Lower lobe of right lung (tissue), 2 donors: Measurements from ENCODE around the gene SAG. TPM values are rescaled to one million over a fixed set of nuclear protein-coding genes. Genes with fewer than 3 reads are reported as not detected.

Experiments used
- ATAC-seq, 2 donors: fragments of 200-7000 bp; cut with Tn5 transposase; one replicate each; pipeline ENCODE4 v1.9.1; 2020 to 2022; ENCODE audit warnings: mild to moderate bottlenecking in 2 of 2, moderate library complexity in 2 of 2
- DNase-seq: peaks from one replicate; pipeline ENCODE4 v3.0.0-alpha.2; 2020
- H3K27ac ChIP-seq: fragments of 200-600 bp; one replicate; pipeline ENCODE4 v1.8.0; 2022
- H3K27me3 ChIP-seq: fragments of 200-600 bp; one replicate; pipeline ENCODE4 v1.8.0; 2022; ENCODE audit warnings: low read depth
- H3K36me3 ChIP-seq: fragments of 200-600 bp; one replicate; pipeline ENCODE4 v1.8.0; 2022; ENCODE audit warnings: mild to moderate bottlenecking
- H3K4me1 ChIP-seq: fragments of 200-600 bp; one replicate; pipeline ENCODE4 v1.8.0; 2022
- H3K4me3 ChIP-seq: fragments of 200-600 bp; one replicate; pipeline ENCODE4 v1.8.0; 2022; ENCODE audit warnings: mild to moderate bottlenecking
- H3K9me3 ChIP-seq: fragments of 200-600 bp; one replicate; pipeline ENCODE4 v1.8.0; 2022
- intact Hi-C: fragments of 100-400 bp; cut with DNase I; formaldehyde crosslinking; loops from one replicate; pipeline ENCODE4 v1.11.0; 2022
- total RNA-seq: library from RNA; stranded (reverse); fragmentation: NEBNext Ultra II Directional; extraction: Animal tissue kit (Norgen Biotek cat#: 25700); gene quantifications from one replicate; pipeline ENCODE4 v1.2.1, GENCODE V29; 2021
- TF ChIP-seq, protein P1 (sequence below): fragments of 200-600 bp; IDR thresholded peaks from one replicate; pipeline ENCODE4 v1.8.0; 2022; ENCODE audit warnings: antibody characterized with exemption, mild to moderate bottlenecking
- donor health status: DM: no; HTN: yes; CAD: no; lungs with severe emphysema.

Gene SAG
- total RNA-seq, 1 donor from 2014 or later = not detected

DNA sequence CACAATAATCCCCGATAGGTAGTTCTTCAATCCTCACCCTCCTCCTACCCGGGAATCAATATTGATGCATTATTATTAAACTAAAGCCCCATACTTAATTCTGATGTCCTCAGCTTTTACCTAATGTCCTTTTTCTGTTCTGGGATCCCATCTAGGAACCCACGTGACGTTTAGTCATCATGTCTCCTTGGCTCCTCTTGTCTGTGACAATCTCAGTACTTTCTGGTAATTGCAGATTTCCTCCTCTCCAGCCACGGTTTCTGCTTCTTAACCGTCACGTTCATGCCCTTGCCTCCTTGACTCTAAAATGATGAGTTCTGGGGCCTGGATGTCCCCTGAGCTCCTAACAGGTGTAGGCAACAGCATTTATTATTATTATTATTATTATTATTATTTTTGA lies 43.8 kb downstream of the SAG start:
- H3K9me3 ChIP-seq = no peaks in the 10 kb centered on the region
- H3K27me3 ChIP-seq = no peaks in the 10 kb centered on the region
- no peaks in the 10 kb centered on the region for H3K36me3 ChIP-seq
- DNase-seq (no peak), ATAC-seq (no peak)
- intact Hi-C loops = no loop called here
- no peak overlapping the region for H3K4me3 ChIP-seq
- no peak overlapping the region for H3K27ac ChIP-seq
- peaks cover 29% of the 10 kb centered on the region for H3K4me1 ChIP-seq
- TF ChIP-seq, protein P1, sequence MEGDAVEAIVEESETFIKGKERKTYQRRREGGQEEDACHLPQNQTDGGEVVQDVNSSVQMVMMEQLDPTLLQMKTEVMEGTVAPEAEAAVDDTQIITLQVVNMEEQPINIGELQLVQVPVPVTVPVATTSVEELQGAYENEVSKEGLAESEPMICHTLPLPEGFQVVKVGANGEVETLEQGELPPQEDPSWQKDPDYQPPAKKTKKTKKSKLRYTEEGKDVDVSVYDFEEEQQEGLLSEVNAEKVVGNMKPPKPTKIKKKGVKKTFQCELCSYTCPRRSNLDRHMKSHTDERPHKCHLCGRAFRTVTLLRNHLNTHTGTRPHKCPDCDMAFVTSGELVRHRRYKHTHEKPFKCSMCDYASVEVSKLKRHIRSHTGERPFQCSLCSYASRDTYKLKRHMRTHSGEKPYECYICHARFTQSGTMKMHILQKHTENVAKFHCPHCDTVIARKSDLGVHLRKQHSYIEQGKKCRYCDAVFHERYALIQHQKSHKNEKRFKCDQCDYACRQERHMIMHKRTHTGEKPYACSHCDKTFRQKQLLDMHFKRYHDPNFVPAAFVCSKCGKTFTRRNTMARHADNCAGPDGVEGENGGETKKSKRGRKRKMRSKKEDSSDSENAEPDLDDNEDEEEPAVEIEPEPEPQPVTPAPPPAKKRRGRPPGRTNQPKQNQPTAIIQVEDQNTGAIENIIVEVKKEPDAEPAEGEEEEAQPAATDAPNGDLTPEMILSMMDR = no peak

DNA sequence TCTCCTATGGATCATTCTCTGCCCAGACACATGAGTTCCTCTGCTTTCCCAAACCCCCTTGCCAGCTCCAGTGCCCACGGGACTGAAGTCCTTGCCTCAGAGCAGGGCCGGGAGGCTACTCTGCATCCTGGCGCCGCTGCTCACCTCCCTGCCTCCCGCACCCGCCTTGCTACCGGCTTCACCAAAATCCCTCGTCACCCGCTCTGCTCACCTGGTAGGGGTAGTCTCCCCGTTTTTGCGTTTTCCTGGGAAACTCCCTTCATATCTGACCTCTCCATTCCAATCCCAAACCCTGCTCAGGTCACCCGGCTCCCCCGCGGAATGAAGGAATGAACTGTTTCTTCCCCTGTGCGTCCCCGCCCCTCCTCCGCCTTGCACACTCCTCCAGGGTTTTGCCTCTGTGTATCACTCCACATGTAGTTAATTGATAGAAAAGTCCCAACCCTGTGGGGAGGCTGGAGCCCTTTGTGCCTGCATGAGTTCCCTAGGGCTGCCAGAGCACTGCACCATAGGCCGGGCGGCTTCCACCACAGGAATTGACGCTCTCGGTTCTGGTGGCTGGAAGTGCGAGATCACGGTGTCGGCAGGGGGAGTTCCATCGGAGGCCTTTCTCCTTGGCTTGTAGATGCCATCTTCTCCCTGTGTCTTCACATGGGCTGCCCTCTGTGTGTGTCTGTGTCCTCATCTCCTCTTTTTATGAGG lies 44.7 kb downstream of the SAG start:
- no peak for DNase-seq
- no peak overlapping the region for H3K4me3 ChIP-seq
- no peak overlapping the region for H3K27ac ChIP-seq
- ATAC-seq = no peak
- intact Hi-C loops = no loop called here
- no peaks in the 10 kb centered on the region for H3K27me3 ChIP-seq
- peaks cover 37% of the 10 kb centered on the region for H3K4me1 ChIP-seq
- H3K36me3 ChIP-seq = no peaks in the 10 kb centered on the region
- H3K9me3 ChIP-seq = no peaks in the 10 kb centered on the region
- TF ChIP-seq, protein P1 = no peak

DNA sequence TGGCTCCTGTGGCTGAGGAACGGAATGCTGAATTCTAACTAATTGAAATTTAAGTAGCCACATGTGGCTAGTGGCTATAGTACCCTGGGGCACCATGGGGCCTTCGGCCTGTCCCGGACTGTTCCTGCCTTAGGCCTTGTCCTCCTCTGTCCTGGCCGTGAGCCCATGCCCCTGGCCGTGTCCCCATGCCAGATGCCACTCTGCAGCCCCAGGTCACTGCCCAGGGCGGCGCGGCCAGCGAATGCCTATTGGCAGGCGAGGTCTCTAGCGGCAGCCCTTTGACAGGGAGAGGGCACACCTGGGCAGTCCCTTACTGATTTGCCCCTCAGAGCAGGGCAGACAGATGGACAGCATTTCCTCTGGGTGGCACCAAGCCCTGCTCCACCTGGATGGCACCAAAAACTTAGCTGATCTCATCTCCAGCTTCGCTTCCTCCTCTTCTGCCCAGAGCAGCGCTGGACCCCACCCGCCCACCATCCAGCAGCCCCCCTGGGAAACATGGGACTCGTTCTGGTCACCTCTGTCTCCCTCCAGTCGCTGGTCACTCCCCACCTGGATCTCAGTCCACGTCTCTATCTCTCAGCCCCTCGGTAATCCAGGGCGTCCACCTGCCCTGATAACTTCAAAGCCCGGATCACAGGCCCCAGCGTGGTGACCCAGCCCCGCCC lies 45.6 kb downstream of the SAG start:
- H3K27ac ChIP-seq = peak overlapping the region; percentile 77
- H3K4me3 ChIP-seq = peak overlapping the region; percentile 75
- intact Hi-C loops = no loop called here
- H3K36me3 ChIP-seq = no peaks in the 10 kb centered on the region
- ATAC-seq = peak in 1 of 2 donors; percentile 7
- TF ChIP-seq, protein P1 = no peak
- peak; percentile 61 for DNase-seq
- no peaks in the 10 kb centered on the region for H3K9me3 ChIP-seq
- H3K4me1 ChIP-seq = peaks cover 45% of the 10 kb centered on the region
- H3K27me3 ChIP-seq = no peaks in the 10 kb centered on the region

DNA sequence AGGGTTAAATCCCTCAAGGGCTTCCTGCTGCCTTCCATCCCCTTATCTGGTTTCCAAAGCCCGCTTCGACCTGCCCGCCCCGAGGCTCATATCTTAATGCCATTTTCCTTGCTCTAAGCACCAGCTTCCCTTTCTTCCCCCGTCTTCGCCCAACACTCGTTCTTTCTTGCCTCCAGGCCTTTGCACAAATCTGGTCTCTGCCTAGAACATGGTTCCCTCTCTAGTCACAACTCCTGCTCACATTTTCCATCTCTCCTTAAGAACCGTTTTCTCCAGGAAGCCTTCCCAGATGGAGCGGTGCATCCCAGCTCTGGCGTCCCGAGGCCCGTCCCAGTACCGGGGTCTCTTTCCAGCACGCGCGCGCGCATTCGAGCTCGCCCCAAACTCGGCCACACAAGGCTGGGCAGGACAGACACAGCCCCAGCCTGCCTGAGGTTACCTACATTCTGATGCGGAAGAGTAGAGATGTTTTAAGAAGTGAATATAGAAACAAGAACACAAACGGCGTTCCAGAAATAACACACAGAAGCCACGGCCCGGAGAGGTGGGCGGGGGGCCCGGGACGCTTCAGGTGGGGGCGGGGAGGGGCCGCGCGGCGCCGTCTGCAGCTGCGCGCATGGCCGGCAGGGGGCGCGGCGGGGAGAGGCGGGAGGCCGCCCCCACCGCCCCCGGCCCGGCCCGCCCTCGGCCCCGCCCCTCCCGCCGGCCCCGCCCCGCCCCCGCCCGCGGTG lies 46.3 kb downstream of the SAG start, which contains the start of gene DGKD:
Gene DGKD, plus strand, starts transcription at position 726 of the 731 bp plus-strand sequence. CDS start 25 bp downstream, outside the sequence.
- Histone ChIP-seq H3K4me3 (peak within 1 kb of the TSS; percentile 75), H3K27me3 (no peaks in the 10 kb centered on the region), H3K4me1 (peaks cover 45% of the 10 kb centered on the region), H3K36me3 (no peaks in the 10 kb centered on the region), H3K27ac (peak within 1 kb of the TSS; percentile 77), H3K9me3 (no peaks in the 10 kb centered on the region)
- intact Hi-C loops = no loop called here
- peak; percentile 75 for DNase-seq
- ATAC-seq = peak; percentile 88 to 95
- TF ChIP-seq, protein P1 = no peak

DNA sequence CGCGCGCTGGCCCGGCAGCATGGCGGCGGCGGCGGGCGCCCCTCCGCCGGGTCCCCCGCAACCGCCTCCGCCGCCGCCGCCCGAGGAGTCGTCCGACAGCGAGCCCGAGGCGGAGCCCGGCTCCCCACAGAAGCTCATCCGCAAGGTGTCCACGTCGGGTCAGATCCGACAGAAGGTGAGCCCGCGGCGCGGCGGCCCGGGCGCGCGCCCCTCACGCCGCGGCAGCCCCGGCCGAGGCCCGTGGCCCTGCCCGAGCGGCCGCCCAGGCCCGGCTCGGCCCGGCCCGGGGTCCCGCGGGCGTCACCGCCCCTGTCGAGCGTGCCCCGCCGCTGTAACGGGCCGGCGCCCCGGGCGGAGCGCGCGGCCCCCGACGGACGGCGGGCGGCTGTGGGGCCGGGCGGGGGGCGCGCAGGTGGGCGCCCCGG lies 46.9 kb downstream of the SAG start:
- intact Hi-C loops = no loop called here
- Histone ChIP-seq H3K9me3 (no peaks in the 10 kb centered on the region), H3K4me3 (peak overlapping the region; percentile 75), H3K27me3 (no peaks in the 10 kb centered on the region), H3K36me3 (no peaks in the 10 kb centered on the region), H3K27ac (no peak overlapping the region), H3K4me1 (peaks cover 45% of the 10 kb centered on the region)
- ATAC-seq (peak; percentile 1 to 2), DNase-seq (no peak)
- TF ChIP-seq, protein P1 = no peak
